NCI-H187 treated with DMSO at 0.1 percent for 48 hours (cell line): ENCODE measurements around the gene L3MBTL4.
"Not testable (repeated sequence)": the region's sequence is repeated elsewhere in the genome, so short reads cannot be mapped to it uniquely, and the experiment has no call there.

ENCODE experiments used
- DNase-seq: peaks from one replicate; lab custom pipeline; 2025; lab: John Stamatoyannopoulos, UW

The L3MBTL4 gene

DNA sequence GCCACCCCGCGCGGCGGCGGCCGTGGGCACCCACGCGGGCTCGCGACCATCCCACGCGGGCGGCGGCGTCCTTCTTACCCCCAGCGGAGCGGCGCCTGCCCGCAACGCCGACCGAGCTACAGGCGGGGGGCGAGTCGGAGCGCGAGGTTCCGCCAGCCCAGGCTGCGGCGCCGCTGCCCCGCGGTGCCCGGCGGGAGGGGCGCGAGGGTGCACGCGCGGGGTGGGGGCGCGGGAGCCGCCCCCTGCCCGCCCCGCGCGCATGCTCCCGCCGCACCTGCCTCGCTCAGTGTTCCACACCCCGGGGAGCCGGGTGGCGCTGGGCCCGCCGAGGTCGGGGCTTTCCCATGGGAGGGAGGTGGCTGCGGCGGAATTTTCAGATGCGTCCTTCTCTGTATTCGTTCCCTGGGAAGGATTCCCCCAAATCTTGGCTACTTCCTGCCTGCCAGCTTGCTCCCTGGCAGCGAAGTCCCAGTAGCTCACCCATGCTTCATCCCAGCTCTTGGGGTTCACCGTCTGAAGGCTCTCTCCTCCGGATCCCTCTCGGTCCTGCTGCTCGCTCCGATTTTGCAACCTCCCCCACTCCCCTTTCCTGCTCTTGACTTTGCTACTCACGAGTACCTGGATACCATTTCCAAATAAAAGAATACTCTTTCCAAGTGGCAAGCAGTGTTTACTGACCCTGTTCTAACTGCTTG is at the start of gene L3MBTL4:
Gene L3MBTL4 (minus strand): TSS at position 189 of the 695 bp plus-strand sequence. CDS start 103,286 bp downstream, outside the sequence.
- DNase-seq, result no peak

DNA sequence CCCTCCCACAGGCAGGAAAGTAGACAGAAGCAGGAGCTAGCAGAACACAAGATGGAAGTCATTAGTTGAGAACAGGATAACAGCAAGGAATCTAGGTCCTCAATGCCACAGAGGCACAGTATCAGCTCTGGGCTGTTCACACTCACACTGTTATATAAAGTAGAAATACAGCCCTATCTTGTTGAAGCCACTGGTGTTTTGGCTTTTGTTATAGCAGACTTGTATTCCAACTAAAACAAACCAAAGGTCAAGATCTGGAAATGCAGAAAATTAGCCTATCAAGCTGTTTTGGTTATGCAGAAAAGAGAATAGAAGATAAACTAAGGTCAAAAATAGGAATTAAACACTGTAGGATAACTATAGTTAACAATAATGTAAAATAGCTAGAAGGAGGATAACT is 37.5 kb upstream of the L3MBTL4 start:
- no peak for DNase-seq

DNA sequence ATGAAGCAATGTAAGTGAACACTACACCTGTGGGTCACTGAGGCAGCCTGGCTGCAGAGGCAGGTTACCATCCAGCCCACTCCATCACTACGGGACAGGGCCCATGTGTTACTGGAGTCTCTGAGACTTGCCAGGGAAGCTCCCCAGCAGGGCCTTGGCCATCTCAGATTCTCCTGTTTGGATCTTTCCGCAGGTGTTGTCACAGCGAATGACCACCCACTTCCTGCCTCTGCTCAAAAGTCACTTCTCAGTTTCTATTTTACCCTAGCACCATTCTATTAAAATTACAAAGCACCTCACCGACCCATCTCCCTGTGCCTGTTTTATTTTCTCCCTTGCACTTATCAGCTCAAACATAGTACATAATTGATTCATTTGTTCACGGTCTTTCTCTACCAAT is 34.5 kb upstream of the L3MBTL4 start:
- no peak for DNase-seq

DNA sequence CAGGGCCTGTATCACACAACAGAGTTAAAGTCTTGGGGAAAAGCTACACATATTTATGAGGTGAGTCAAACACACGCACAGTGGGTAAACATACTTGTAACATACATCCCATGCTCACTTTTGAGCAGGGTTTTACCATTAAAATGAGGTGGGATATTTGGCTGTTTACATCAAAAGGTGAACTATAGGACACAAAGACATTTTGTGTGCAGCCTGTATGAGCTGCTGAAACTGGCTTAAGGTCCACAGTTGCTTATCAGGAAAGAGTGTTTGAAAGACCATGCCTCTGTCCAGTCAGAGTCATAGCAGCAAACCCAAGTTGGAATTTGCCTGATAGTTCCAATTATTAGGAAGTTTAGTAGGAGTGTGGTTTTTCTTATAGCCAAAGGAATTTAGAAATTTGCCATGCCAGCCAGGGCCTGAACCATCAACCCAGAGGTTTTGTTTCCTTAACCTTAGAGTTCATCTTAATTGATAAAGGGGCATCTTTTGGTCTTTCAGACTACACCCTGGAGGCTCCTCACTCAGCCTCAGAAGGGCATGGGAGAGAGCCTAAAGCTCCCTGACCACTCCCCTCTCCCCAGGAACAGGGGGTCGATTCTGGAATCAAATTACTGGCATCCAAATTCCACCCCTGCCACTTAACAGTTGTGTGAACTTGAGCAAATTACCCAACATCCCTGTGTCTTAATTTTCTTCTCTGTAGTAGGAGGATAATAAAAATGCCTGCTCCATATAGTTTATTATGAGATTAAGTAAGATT is 29.9 kb upstream of the L3MBTL4 start:
- no peak for DNase-seq

DNA sequence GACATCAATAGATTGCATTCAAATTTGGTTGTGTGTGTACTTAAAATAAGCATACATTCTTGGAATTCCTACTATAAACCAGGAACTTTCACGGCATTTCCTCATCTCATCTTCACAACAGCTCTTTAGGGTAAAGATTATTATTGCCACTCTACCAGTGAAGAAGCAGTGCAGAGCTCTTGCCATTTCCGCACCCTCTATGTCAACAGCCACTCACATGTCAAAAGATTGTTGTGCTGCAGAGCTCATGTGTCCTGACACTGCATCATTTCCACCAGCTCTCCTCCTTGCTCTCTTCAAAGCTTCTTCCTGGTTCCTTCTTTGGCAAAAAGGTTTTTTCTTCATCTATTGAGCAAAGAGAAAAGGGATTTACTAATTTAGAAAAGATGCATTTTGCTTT is 26.5 kb upstream of the L3MBTL4 start:
- no peak for DNase-seq

DNA sequence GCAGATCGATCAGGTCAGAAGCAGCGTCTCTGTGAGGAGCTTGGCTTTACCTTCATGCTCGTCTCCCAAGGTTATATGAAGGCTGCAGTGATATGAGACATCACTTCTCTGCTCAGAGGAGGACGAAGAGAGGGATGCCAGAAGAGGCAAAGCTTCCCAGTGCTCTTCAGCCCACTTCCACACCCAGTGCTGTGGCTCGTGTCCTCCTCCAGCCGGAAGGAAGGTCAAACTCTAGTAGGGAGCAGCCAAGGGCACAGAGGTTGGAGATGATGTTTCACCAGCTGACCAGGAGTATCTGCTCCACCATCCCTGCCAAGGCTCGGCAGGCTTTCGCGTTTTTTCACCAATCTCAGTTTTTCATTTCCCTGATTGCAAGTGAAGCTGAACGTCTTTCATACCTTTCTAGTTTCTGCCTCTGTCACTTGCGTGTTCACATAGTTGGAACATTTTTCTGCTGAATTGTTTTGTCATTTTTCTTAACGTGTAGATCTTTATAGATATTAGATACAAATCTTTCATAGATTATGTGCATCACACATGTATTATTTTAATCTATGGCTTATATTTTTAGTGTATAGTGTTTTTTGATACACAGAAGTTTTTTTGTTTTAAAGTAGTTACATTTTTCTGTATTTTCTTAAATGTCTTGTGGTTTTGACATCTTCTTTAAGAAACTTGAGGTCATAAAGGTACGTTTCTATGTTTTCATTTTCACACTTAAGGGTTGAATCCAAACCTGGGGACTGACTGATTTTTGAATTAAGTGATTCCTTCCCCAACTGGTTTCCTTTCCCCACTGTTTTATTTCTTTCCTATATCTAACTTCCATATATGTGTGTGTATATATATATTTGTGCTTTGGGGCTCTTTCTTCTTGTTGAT is 23.5 kb upstream of the L3MBTL4 start:
- no peak for DNase-seq

DNA sequence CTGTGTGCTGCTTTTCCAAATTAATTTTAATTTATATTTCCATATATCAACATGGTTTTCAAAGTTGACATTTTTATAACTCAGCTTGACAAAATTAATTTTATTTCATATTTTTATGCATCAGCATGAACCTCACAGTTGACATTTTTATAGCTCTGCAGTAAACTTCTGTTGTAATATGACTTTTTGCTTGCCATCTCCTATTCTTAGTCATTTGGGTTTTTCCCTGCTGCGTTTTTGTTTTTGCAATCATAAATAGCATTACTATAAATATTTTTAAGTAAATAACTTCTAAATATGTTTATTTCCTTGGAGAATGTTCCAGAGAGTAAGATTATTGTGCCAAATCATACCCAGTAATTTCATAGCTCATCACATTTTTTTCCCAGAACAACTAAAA is 21.0 kb upstream of the L3MBTL4 start:
- DNase-seq, result no peak

DNA sequence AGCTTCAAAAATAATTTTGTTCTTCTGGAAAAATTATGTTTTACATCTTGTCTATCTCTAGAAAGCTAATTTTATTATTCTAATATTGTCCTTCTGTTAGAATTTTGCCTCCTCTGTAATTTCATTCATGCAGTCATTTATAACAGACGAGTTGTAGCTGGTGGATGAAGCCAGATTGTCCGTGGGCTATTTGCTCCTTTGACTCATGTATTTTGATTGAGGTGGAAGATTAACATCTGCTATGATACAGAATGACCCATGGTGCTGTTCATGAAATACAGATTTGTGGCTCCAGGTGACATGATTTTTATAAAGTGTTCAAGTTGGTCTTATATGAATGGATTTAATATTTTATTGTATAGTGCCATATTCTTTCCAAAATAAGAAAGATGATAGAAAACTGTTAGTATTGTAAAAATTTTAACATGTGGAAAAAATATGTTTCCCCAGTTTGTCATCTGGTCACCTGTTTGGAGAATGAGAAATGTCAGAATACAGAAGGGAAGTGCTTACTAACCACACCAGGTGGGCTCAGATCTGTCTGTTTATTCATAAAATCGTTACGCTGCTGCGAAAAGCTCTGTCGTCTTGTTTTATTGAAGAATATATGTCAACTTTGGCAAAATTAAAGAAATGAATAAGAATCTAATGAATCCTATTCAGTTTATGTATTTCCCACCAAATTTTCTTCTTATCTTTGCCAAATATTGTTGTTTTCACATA is 20.4 kb upstream of the L3MBTL4 start:
- no peak for DNase-seq

DNA sequence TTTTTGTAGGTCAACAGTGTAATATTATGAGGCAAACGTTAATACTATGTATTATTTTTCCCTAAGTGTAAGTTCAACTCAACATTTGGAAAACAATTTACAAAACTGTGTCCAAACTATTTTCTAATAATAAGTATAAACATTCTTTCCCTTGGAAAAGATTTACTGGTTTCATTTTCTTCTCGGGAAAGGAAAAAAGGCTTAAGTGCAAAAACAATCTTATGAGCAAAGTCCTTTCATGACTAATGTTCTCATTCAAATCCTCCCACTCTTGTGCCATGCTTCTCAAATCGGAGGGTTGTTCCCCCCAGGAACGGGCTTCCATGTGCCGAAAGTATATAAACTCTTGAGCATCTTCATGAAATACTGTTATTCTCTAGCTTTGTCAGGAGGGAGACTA is 19.8 kb upstream of the L3MBTL4 start:
- DNase-seq, result no peak

DNA sequence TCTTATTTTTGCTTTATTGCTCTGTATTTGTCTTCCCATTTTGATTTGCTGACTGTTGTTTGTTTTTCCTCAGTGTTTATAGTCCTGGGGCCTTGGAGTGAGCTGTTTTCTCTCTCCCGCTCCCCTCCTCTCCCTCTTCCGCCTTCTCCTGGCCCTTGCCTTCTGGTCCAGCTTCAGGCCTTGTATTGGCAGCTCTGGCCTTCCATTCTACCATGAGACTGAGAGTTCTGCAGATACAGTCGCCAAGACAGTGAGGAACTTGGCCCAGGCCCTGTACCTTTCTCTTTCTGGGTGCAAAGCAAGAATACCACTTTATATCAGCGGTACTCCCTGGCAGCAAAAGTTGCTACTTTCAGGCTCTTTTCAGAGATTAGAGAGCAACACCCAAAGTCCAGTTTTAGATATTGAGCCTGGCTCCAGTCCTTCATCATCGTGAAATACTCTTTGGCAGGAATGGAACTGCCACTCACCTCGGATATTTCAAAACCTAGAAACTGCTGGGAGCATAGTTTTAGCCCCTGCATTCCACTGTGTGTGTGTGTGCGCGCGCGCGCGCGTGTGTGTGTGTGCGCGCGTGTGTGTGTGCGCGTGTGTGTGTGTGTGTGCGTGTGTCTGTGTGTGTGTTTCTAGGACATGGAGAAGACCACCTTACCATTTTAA is 17.1 kb upstream of the L3MBTL4 start:
- no peak for DNase-seq

DNA sequence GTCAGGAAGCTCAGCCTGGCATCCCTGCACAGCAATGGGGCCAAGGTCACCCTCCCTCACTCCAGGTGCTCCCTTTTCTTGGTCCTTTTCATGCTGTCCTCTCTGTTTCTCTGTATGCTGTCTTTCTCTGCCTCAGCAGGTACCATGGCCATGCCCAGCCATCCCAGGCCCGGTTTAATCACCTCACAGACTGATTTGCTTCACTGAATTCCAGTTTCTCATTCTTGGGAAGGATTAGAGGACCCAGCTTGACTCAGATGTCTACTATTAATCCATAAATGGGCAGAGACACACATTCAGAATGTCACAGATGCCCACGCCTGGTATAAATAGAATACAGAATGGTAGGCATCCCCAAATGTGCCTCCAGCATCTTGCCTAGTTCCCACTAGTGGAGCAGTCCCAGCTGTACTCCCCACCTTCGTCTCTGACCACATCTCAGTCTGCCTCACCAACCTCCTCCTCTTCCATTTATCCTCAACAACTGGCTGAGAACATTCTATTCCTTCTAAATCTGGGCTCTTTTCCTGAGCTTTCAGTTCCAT is 14.2 kb upstream of the L3MBTL4 start:
- no peak for DNase-seq

DNA sequence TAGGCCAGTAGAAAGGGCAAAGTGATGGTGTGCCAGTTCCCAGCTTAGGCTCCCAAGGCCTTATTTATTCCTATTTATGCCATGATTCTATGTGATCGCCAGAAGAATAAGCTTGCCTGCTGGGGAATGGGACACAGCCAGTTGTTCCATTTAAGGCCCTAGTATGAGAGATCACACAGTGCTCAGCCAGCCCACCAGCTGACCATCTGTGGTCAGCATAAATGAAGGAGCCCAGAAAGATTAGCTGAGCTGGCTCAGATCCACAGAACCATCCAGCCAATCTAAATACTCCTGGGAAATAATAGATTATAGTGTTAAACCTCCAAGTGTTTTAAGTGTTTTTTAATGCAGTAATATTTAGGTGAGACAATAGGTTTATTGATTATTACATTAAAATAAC is 12.6 kb upstream of the L3MBTL4 start:
- DNase-seq, result no peak

DNA sequence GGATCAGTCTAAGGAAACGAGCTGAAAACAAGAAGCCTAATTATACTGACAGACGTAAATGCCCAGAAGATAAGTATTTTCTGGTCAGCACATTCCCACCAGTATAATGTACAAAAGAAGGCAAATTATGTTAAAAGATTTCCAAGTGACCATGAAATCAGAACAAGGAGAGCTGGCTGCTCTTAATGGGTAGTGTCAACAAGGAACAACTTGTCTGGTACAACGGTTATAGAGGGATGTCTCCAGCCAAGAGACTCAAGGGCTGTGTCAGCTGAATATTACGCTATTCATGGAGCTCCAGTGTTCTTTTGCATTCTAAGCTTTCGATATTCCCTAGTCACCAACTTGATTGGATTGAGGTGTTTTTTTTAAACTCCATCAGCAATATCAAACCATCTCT is 8.6 kb upstream of the L3MBTL4 start:
- no peak for DNase-seq

DNA sequence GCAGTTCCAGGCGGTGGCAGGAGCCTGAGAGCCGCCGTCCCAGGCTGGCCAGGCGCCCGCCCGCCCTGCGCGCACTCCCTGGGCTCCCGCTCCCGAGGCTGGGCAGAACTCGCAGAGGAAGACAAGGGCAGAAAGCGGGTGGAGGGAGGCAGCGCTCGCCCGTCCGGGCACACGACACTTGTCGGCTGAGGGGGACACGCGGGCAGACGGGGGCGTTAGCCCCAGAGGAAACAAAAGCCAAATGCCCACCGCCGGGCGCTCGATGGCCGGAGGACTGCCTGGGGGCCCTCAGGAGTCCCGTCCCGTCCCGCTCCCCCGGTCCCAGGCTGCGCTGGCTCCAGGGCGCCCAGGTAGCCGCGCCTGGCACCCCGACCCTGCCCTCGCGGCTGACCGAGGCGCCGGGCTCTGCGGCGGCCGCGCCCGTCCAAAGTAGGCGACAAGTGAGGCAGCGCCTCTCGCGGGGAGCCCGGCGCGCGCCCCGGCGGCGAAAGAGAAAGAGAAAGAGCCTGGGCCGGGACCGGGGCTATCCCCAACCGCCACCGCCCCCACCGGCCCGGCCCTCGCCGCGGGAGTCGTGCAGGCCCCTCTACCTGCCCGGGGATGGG is 491 bp downstream of the L3MBTL4 start:
- DNase-seq, result no peak

DNA sequence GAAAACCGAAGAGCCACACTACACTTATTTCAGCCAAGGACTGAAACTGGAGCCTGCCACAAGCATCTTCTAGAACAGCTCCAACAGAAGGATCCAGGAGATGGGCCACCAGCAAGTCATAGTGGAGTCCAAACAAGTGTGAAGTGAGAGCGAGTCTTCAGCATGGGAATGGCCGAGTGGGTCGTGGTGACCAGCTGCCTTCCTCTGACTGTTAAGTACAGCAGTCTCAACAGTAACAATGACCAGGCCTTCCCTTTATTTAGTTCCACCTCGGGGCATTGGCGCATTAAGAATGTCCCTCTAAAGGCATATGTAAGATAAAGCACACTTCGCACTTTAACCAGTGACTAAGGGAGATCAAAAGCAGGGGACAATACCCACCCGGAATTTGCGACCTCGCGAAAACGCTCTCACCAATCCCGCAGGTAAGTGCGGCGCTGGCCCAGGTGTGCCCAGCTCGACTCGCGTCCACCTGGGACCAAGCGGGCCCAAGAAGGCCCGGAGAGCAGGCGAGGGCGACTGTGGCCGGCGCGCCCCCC is 1.1 kb downstream of the L3MBTL4 start:
- no peak for DNase-seq

DNA sequence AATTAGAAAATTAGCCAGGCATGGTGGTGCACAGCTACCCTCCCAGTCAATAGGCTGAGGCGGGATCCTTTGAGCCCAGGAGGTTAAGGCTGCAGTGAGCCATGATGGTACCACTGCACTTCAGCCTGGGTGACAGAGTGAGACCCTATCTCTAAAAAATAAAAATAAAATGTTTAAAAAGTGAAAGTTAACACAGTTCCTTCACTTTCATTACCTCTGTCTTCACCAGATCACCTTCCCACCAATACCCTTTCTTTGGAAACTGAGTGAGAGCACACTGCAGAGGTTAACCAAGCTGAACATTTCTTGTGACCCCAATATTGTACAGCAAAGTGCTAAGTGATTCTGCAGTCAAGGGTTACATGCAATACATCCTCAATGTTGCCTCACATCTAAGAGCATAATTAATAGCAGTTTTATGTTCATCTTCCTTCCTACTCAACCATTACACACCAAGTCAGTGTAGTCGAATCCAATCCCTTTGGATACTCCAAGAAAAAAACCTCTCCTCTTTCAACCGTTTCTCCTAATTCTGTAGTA is 1.7 kb downstream of the L3MBTL4 start:
- no peak for DNase-seq

DNA sequence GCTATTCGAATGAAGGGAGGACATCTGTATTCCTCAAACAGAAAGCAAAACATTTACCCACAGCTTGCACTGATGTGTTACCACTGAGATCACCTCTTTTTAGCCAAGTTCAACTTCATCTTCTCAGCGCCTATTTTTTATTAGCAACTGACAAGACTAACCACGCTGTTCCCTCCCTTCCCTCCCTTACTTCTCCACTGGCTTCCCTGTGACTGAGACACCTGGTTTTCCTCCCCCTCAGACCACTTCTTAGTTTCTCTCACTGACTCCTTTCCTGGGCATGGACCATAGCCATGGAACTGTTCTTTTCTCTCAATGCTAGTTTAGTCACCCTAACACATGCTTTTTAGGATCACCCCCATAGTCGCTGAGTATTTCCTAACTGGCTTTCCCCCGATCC is 3.3 kb downstream of the L3MBTL4 start:
- no peak for DNase-seq

DNA sequence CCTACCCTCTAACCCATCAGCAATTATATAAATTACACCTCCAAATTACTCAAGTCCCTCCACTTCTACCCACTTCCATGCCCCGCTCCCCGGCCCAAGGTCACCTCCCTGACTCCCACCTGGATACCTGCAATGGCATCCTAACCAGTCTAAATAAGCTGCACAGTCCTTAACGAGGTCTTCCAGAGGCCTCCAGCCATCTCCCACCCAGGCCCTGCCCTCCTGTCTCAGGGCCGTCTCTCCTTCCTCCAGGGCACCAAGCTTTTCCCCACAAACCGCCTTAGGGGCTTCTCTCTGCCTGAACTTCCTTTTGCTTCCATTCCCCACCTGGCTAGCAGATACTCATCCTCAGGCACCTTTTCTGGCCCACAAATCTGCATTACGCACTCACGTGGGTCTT is 4.8 kb downstream of the L3MBTL4 start:
- no peak for DNase-seq

DNA sequence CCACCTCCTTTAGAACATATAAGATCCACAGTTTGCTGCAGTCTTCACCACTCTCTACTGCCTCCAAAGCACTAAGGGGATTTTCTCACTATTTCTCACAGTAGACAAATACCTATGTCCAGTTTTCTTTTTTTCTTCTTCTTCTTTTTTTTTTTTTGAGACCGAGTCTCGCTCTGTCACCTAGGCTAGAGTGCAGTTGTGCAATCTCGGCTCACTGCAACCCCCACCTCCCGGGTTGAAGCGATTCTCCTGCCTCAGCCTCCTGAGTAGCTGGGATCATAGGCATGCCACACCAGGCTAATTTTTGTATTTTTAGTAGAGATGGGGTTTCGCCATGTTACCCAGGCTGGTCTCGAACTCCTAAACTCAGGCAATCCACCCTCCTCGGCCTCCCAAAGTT is 6.2 kb downstream of the L3MBTL4 start:
- not testable (repeated sequence) for DNase-seq

DNA sequence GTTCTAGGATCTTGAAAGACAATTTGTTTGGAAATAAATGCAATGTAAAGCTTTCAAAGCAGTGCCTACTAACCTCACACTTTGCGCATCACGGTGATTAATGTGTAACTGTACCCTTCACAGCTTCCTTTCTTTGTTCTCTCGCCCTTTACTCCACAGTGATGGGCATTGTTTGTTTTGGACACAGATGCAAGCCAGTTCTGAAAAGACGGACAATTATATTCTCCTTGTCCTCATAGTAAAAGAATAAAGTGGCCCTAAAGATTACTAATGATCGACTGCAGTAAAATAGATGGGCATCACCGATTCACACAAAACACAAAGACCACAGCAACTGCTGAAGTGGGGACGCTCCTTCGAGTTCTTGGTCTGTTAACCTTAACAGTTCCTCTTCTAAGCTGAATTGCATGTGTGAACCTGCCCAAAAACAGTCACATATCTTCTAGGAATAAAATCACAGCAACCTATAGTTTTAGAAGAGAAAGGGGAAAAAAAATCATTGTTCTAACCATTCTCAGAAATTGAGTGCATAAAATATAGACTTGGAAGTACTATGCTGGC is 7.7 kb downstream of the L3MBTL4 start:
- no peak for DNase-seq
